ENCODE measurements around the gene ATG14.
"Not testable (repeated sequence)": the region's sequence is repeated elsewhere in the genome, so short reads cannot be mapped to it uniquely, and the experiment has no call there.

ATG14 gene

GRCh38 chr14:55422338-55422737 is 10.7 kb upstream of the ATG14 start:
- H2AK5ac ChIP-seq (ENCODE audit: low read length, severe bottlenecking); H3K18ac ChIP-seq (ENCODE audit: low read depth in 1 of 2, low read length in 2 of 2); H3K79me1 ChIP-seq (replicated peaks; ENCODE audit: low read length, poor library complexity, severe bottlenecking); H3K27ac ChIP-seq (ENCODE audit: low read length, poor library complexity, severe bottlenecking); H2BK120ac ChIP-seq (ENCODE audit: low read depth, low read length); H2BK15ac ChIP-seq (ENCODE audit: low read depth, poor library complexity, severe bottlenecking); H4K8ac ChIP-seq (ENCODE audit: low read length); H3K27me3 ChIP-seq (ENCODE audit: control insufficient read depth in 1 of 2, insufficient read depth in 1 of 2, low read length in 2 of 2); H3K9me3 ChIP-seq (ENCODE audit: control insufficient read depth, low read length); DNase-seq; H3K36me3 ChIP-seq (ENCODE audit: control insufficient read depth in 1 of 2, insufficient read depth in 2 of 2, low read depth in 1 of 2, low read length in 2 of 2); H3K4me1 ChIP-seq (ENCODE audit: control insufficient read depth, insufficient read depth, low read depth, low read length); H3K14ac ChIP-seq (ENCODE audit: low read length in 2 of 2); H4K91ac ChIP-seq (ENCODE audit: low read length); H3K9ac ChIP-seq (ENCODE audit: low read length); H3K4ac ChIP-seq (ENCODE audit: low read depth in 1 of 2, low read length in 2 of 2); H2BK5ac ChIP-seq (ENCODE audit: low read depth, low read length, poor library complexity, severe bottlenecking); H3K4me2 ChIP-seq (ENCODE audit: low read length, poor library complexity, severe bottlenecking); H3K4me3 ChIP-seq (ENCODE audit: insufficient read depth in 1 of 2, low read depth in 1 of 2, low read length in 2 of 2); H3K23ac ChIP-seq (ENCODE audit: low read length in 2 of 2); H2BK12ac ChIP-seq (ENCODE audit: low read length in 2 of 2); H2AFZ ChIP-seq (ENCODE audit: low read depth, low read length): not testable (repeated sequence)
- WGBS: 89% methylated on average over 11 of the region's 11 CpGs

GRCh38 chr14:55419663-55420062 is 8.0 kb upstream of the ATG14 start:
- WGBS: 100% methylated on average over 1 of the region's 1 CpG
- H2BK12ac ChIP-seq (ENCODE audit: low read length in 2 of 2): no peak overlapping the region
- H3K4me3 ChIP-seq (ENCODE audit: insufficient read depth in 1 of 2, low read depth in 1 of 2, low read length in 2 of 2): no peak overlapping the region
- no peak overlapping the region for H2BK15ac ChIP-seq (ENCODE audit: low read depth, poor library complexity, severe bottlenecking)
- peaks cover 0 to under 1% of the 10 kb centered on the region in 2 experiments for H3K27me3 ChIP-seq (ENCODE audit: control insufficient read depth in 1 of 2, insufficient read depth in 1 of 2, low read length in 2 of 2)
- no peak for DNase-seq
- H3K4me1 ChIP-seq (ENCODE audit: control insufficient read depth, insufficient read depth, low read depth, low read length): no peaks in the 10 kb centered on the region
- H3K23ac ChIP-seq (ENCODE audit: low read length in 2 of 2): no peak overlapping the region
- no peaks in the 10 kb centered on the region for H3K79me1 ChIP-seq (replicated peaks; ENCODE audit: low read length, poor library complexity, severe bottlenecking)
- no peak overlapping the region for H3K14ac ChIP-seq (ENCODE audit: low read length in 2 of 2)
- no peak overlapping the region for H2AFZ ChIP-seq (ENCODE audit: low read depth, low read length)
- H3K4me2 ChIP-seq (ENCODE audit: low read length, poor library complexity, severe bottlenecking): no peak overlapping the region
- no peaks in the 10 kb centered on the region for H3K36me3 ChIP-seq (ENCODE audit: control insufficient read depth in 1 of 2, insufficient read depth in 2 of 2, low read depth in 1 of 2, low read length in 2 of 2)
- no peak overlapping the region for H2BK120ac ChIP-seq (ENCODE audit: low read depth, low read length)
- no peak overlapping the region for H4K91ac ChIP-seq (ENCODE audit: low read length)
- H3K9ac ChIP-seq (ENCODE audit: low read length): no peak overlapping the region
- H3K9me3 ChIP-seq (ENCODE audit: control insufficient read depth, low read length): no peaks in the 10 kb centered on the region
- no peak overlapping the region for H2BK5ac ChIP-seq (ENCODE audit: low read depth, low read length, poor library complexity, severe bottlenecking)
- no peak overlapping the region for H3K18ac ChIP-seq (ENCODE audit: low read depth in 1 of 2, low read length in 2 of 2)
- H3K27ac ChIP-seq (ENCODE audit: low read length, poor library complexity, severe bottlenecking): no peak overlapping the region
- no peak overlapping the region for H2AK5ac ChIP-seq (ENCODE audit: low read length, severe bottlenecking)
- no peak overlapping the region for H4K8ac ChIP-seq (ENCODE audit: low read length)
- H3K4ac ChIP-seq (ENCODE audit: low read depth in 1 of 2, low read length in 2 of 2): no peak overlapping the region

- Histone ChIP-seq H3K36me3 (ENCODE audit: control insufficient read depth in 1 of 2, insufficient read depth in 2 of 2, low read depth in 1 of 2, low read length in 2 of 2) (no peaks in the 10 kb centered on the region), H3K4me1 (ENCODE audit: control insufficient read depth, insufficient read depth, low read depth, low read length) (no peaks in the 10 kb centered on the region), H3K4me3 (ENCODE audit: insufficient read depth in 1 of 2, low read depth in 1 of 2, low read length in 2 of 2) (no peak overlapping the region), H4K91ac (ENCODE audit: low read length) (no peak overlapping the region), H2BK12ac (ENCODE audit: low read length in 2 of 2) (no peak overlapping the region), H3K4ac (ENCODE audit: low read depth in 1 of 2, low read length in 2 of 2) (no peak overlapping the region), H3K4me2 (ENCODE audit: low read length, poor library complexity, severe bottlenecking) (no peak overlapping the region), H2BK15ac (ENCODE audit: low read depth, poor library complexity, severe bottlenecking) (no peak overlapping the region), H2BK120ac (ENCODE audit: low read depth, low read length) (no peak overlapping the region), H3K27ac (ENCODE audit: low read length, poor library complexity, severe bottlenecking) (no peak overlapping the region), H3K9me3 (ENCODE audit: control insufficient read depth, low read length) (no peaks in the 10 kb centered on the region), H3K23ac (ENCODE audit: low read length in 2 of 2) (no peak overlapping the region), H2AFZ (ENCODE audit: low read depth, low read length) (no peak overlapping the region), H4K8ac (ENCODE audit: low read length) (no peak overlapping the region), H3K79me1 (replicated peaks; ENCODE audit: low read length, poor library complexity, severe bottlenecking) (no peaks in the 10 kb centered on the region), H3K27me3 (ENCODE audit: control insufficient read depth in 1 of 2, insufficient read depth in 1 of 2, low read length in 2 of 2) (no peaks in the 10 kb centered on the region), H2BK5ac (ENCODE audit: low read depth, low read length, poor library complexity, severe bottlenecking) (no peak overlapping the region), H2AK5ac (ENCODE audit: low read length, severe bottlenecking) (no peak overlapping the region), H3K9ac (ENCODE audit: low read length) (no peak overlapping the region), H3K18ac (ENCODE audit: low read depth in 1 of 2, low read length in 2 of 2) (no peak overlapping the region), H3K14ac (ENCODE audit: low read length in 2 of 2) (no peak overlapping the region)
- DNase-seq: no peak
- 32% methylated on average over 2 of the region's 6 CpGs for WGBS
Observed at GRCh38 chr14:55418411-55418810, 6.8 kb upstream of the ATG14 start.

- Histone ChIP-seq H2BK12ac (ENCODE audit: low read length in 2 of 2) (no peak overlapping the region), H3K4ac (ENCODE audit: low read depth in 1 of 2, low read length in 2 of 2) (no peak overlapping the region), H2AFZ (ENCODE audit: low read depth, low read length) (no peak overlapping the region), H3K4me3 (ENCODE audit: insufficient read depth in 1 of 2, low read depth in 1 of 2, low read length in 2 of 2) (no peak overlapping the region), H3K36me3 (ENCODE audit: control insufficient read depth in 1 of 2, insufficient read depth in 2 of 2, low read depth in 1 of 2, low read length in 2 of 2) (no peaks in the 10 kb centered on the region), H2BK15ac (ENCODE audit: low read depth, poor library complexity, severe bottlenecking) (no peak overlapping the region), H2BK5ac (ENCODE audit: low read depth, low read length, poor library complexity, severe bottlenecking) (no peak overlapping the region), H4K8ac (ENCODE audit: low read length) (no peak overlapping the region), H3K14ac (ENCODE audit: low read length in 2 of 2) (no peak overlapping the region), H3K23ac (ENCODE audit: low read length in 2 of 2) (no peak overlapping the region), H3K4me1 (ENCODE audit: control insufficient read depth, insufficient read depth, low read depth, low read length) (no peaks in the 10 kb centered on the region), H4K91ac (ENCODE audit: low read length) (no peak overlapping the region), H3K27me3 (ENCODE audit: control insufficient read depth in 1 of 2, insufficient read depth in 1 of 2, low read length in 2 of 2) (no peaks in the 10 kb centered on the region), H3K9ac (ENCODE audit: low read length) (no peak overlapping the region), H3K4me2 (ENCODE audit: low read length, poor library complexity, severe bottlenecking) (no peak overlapping the region), H3K27ac (ENCODE audit: low read length, poor library complexity, severe bottlenecking) (no peak overlapping the region), H2AK5ac (ENCODE audit: low read length, severe bottlenecking) (no peak overlapping the region), H2BK120ac (ENCODE audit: low read depth, low read length) (no peak overlapping the region), H3K9me3 (ENCODE audit: control insufficient read depth, low read length) (no peaks in the 10 kb centered on the region), H3K79me1 (replicated peaks; ENCODE audit: low read length, poor library complexity, severe bottlenecking) (no peaks in the 10 kb centered on the region), H3K18ac (ENCODE audit: low read depth in 1 of 2, low read length in 2 of 2) (no peak overlapping the region)
- no peak for DNase-seq
Observed at GRCh38 chr14:55417955-55418354, 6.3 kb upstream of the ATG14 start.
